ENCODE measurements around the gene SNAPC4.

Gene SNAPC4

GRCh38 chr9:136422876-136423275, 22.9 kb upstream of the SNAPC4 start:
- Histone ChIP-seq H3F3A (ENCODE audit: insufficient read depth) (no peaks in the 10 kb centered on the region), H3K9me3 (ENCODE audit: insufficient read depth, low read length) (no peaks in the 10 kb centered on the region), H3K36me3 (ENCODE audit: low read length) (no peaks in the 10 kb centered on the region), H3K9me2 (replicated peaks; ENCODE audit: insufficient read depth, low read length) (no peaks in the 10 kb centered on the region), H3K27ac (ENCODE audit: low read depth, low read length) (no peak overlapping the region), H3K4me3 (ENCODE audit: insufficient read depth, low read length, poor library complexity, severe bottlenecking) (no peak overlapping the region), H3K79me2 (ENCODE audit: insufficient read depth, low read length) (no peaks in the 10 kb centered on the region), H2AFZ (ENCODE audit: low read depth, low read length, severe bottlenecking) (no peak overlapping the region), H3K27me3 (ENCODE audit: low read length) (no peaks in the 10 kb centered on the region), H3K4me2 (ENCODE audit: low read depth, low read length, poor library complexity, severe bottlenecking) (no peak overlapping the region), H4K20me1 (ENCODE audit: low read depth, low read length) (no peaks in the 10 kb centered on the region), H3K9ac (ENCODE audit: low read length) (no peak overlapping the region)
- no peak for TF ChIP-seq EZH2phosphoT487 (conservative IDR thresholded peaks at IDR 0.05; ENCODE audit: low read length)
- TF ChIP-seq CTCF (IDR thresholded peaks at IDR 0.05; ENCODE audit: insufficient read depth, low read length, poor library complexity, severe bottlenecking), result no peak

- no peaks in the 10 kb centered on the region for H3K79me2 ChIP-seq (ENCODE audit: insufficient read depth, low read length)
- H3K4me2 ChIP-seq (ENCODE audit: low read depth, low read length, poor library complexity, severe bottlenecking), result no peak overlapping the region
- H3F3A ChIP-seq (ENCODE audit: insufficient read depth), result no peaks in the 10 kb centered on the region
- H3K36me3 ChIP-seq (ENCODE audit: low read length), result no peaks in the 10 kb centered on the region
- H3K27me3 ChIP-seq (ENCODE audit: low read length), result no peaks in the 10 kb centered on the region
- H3K9me2 ChIP-seq (replicated peaks; ENCODE audit: insufficient read depth, low read length), result no peaks in the 10 kb centered on the region
- H3K9ac ChIP-seq (ENCODE audit: low read length), result no peak overlapping the region
- H3K4me3 ChIP-seq (ENCODE audit: insufficient read depth, low read length, poor library complexity, severe bottlenecking), result no peak overlapping the region
- H3K27ac ChIP-seq (ENCODE audit: low read depth, low read length), result no peak overlapping the region
- TF ChIP-seq CTCF (IDR thresholded peaks at IDR 0.05; ENCODE audit: insufficient read depth, low read length, poor library complexity, severe bottlenecking) (no peak), EZH2phosphoT487 (conservative IDR thresholded peaks at IDR 0.05; ENCODE audit: low read length) (no peak)
- H4K20me1 ChIP-seq (ENCODE audit: low read depth, low read length), result no peaks in the 10 kb centered on the region
- no peak overlapping the region for H2AFZ ChIP-seq (ENCODE audit: low read depth, low read length, severe bottlenecking)
- no peaks in the 10 kb centered on the region for H3K9me3 ChIP-seq (ENCODE audit: insufficient read depth, low read length)
Measured at GRCh38 chr9:136421791-136422190, 21.8 kb upstream of the SNAPC4 start.

- Histone ChIP-seq H3K79me2 (ENCODE audit: insufficient read depth, low read length) (no peaks in the 10 kb centered on the region), H3K9me2 (replicated peaks; ENCODE audit: insufficient read depth, low read length) (no peaks in the 10 kb centered on the region), H3K9ac (ENCODE audit: low read length) (no peak overlapping the region), H3K4me2 (ENCODE audit: low read depth, low read length, poor library complexity, severe bottlenecking) (no peak overlapping the region), H2AFZ (ENCODE audit: low read depth, low read length, severe bottlenecking) (no peak overlapping the region), H3K9me3 (ENCODE audit: insufficient read depth, low read length) (no peaks in the 10 kb centered on the region), H4K20me1 (ENCODE audit: low read depth, low read length) (no peaks in the 10 kb centered on the region), H3F3A (ENCODE audit: insufficient read depth) (no peaks in the 10 kb centered on the region), H3K27ac (ENCODE audit: low read depth, low read length) (no peak overlapping the region), H3K4me3 (ENCODE audit: insufficient read depth, low read length, poor library complexity, severe bottlenecking) (no peak overlapping the region), H3K36me3 (ENCODE audit: low read length) (no peaks in the 10 kb centered on the region), H3K27me3 (ENCODE audit: low read length) (no peaks in the 10 kb centered on the region)
- TF ChIP-seq EZH2phosphoT487 (conservative IDR thresholded peaks at IDR 0.05; ENCODE audit: low read length), result no peak
- no peak for TF ChIP-seq CTCF (IDR thresholded peaks at IDR 0.05; ENCODE audit: insufficient read depth, low read length, poor library complexity, severe bottlenecking)
Measured at GRCh38 chr9:136419092-136419420, 19.1 kb upstream of the SNAPC4 start.
